ENCODE results near the gene ECD.

Gene ECD

GRCh38 chr10:73139251-73139650 is 28.6 kb downstream of the ECD start:
- no peak overlapping the region for H3K4me3 ChIP-seq (ENCODE audit: low read length)
- no peak for TF ChIP-seq CTCF (conservative IDR thresholded peaks at IDR 0.05; ENCODE audit: low read depth, low read length)
- DNase-seq (ENCODE audit: low read depth): no peak

GRCh38 chr10:73136627-73137026 is 31.2 kb downstream of the ECD start:
- DNase-seq (ENCODE audit: low read depth): no peak

GRCh38 chr10:73134727-73135126 is 33.1 kb downstream of the ECD start:
- no peak overlapping the region for H3K4me3 ChIP-seq (ENCODE audit: low read length)
- no peak for DNase-seq (ENCODE audit: low read depth)
- no peak for TF ChIP-seq CTCF (conservative IDR thresholded peaks at IDR 0.05; ENCODE audit: low read depth, low read length)

More at GRCh38 chr10:73136627-73137026, 31.2 kb downstream of the ECD start:
- TF ChIP-seq CTCF (conservative IDR thresholded peaks at IDR 0.05; ENCODE audit: low read depth, low read length): no peak
- H3K4me3 ChIP-seq (ENCODE audit: low read length): no peak overlapping the region

- DNase-seq (ENCODE audit: low read depth): no peak
- TF ChIP-seq CTCF (conservative IDR thresholded peaks at IDR 0.05; ENCODE audit: low read depth, low read length): no peak
- H3K4me3 ChIP-seq (ENCODE audit: low read length): no peak overlapping the region
Measured at GRCh38 chr10:73131913-73132686, 35.7 kb downstream of the ECD start.

- no peak for DNase-seq (ENCODE audit: low read depth)
- H3K4me3 ChIP-seq (ENCODE audit: low read length): no peak overlapping the region
- TF ChIP-seq CTCF (conservative IDR thresholded peaks at IDR 0.05; ENCODE audit: low read depth, low read length): no peak
Measured at GRCh38 chr10:73131301-73131700, 36.5 kb downstream of the ECD start.

- DNase-seq (ENCODE audit: low read depth): no peak
- H3K4me3 ChIP-seq (ENCODE audit: low read length): no peak overlapping the region
- TF ChIP-seq CTCF (conservative IDR thresholded peaks at IDR 0.05; ENCODE audit: low read depth, low read length): no peak
Measured at GRCh38 chr10:73126343-73126742, 41.5 kb downstream of the ECD start.

- H3K4me3 ChIP-seq (ENCODE audit: low read length): no peak overlapping the region
- DNase-seq (ENCODE audit: low read depth): no peak
- TF ChIP-seq CTCF (conservative IDR thresholded peaks at IDR 0.05; ENCODE audit: low read depth, low read length): no peak
Measured at GRCh38 chr10:73119952-73120351, 47.9 kb downstream of the ECD start.

All from retinal pigment epithelial cell (primary cell).